Esophagus squamous epithelium (tissue), 4 donors: ENCODE data around the gene NFE2L1.

Experiments used
- CTCF ChIP-seq, 6 experiments: fragments of 450-650 bp in 4 of 6; fragments of 200-600 bp in 2 of 6; sonication (generic) in 2 of 6; IDR thresholded peaks; one replicate each; pipeline ENCODE4 v1.5.1; 2016 to 2019; ENCODE audit warnings: antibody characterized with exemption in 6 of 6, mild to moderate bottlenecking in 4 of 6, moderate library complexity in 4 of 6
- POLR2A ChIP-seq, 4 donors: fragments of 450-650 bp; IDR thresholded peaks; one replicate each; pipeline ENCODE4 v1.6.1; 2017; ENCODE audit warnings: antibody characterized with exemption in 4 of 4, mild to moderate bottlenecking in 4 of 4, moderate library complexity in 3 of 4

DNA sequence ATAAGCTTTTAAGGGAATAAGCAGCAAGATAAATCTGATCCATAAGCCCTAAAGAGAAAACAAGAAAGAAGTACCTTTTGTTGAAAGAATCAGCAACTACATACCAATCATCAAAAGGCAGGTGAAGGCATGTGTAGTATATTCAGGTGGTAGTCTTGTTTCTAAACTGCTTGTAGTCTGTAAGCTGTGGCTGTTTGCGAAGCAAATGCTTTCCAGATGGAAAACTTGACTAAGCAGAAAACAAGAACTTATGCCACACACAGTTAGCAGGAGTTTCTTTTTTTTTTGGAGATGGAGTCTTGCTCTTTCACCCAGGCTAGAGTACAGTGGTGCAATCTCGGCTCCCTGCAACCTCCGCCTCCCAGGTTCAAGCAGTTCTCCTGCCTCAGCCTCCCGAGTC lies 47.5 kb downstream of the NFE2L1 start:
- no peak for TF ChIP-seq CTCF (IDR thresholded peaks at IDR 0.05)
- no peak for TF ChIP-seq POLR2A (IDR thresholded peaks at IDR 0.05)
